H9 (cell line): ENCODE data around the gene SLC38A1. TPM values are rescaled to one million over a fixed set of nuclear protein-coding genes. Genes with fewer than 3 reads are reported as not detected.

Experiments
- DNase-seq: peaks from one replicate; pipeline ENCODE4 v3.0.0-alpha.2; 2017
- H2AFZ ChIP-seq: one replicate; pipeline ENCODE4 v1.6.1; 2013; ENCODE audit warnings: mild to moderate bottlenecking, low read length, control low read depth, moderate library complexity
- H2AK5ac ChIP-seq: 2 replicates; pipeline ENCODE4 v1.6.1; 2013; ENCODE audit warnings: low read length, control low read depth, mixed read lengths; ENCODE audit not compliant: insufficient read length
- H2BK120ac ChIP-seq: one replicate; pipeline ENCODE4 v1.6.1; 2013; ENCODE audit warnings: low read depth, mild to moderate bottlenecking, low read length, control low read depth, inconsistent platforms; ENCODE audit not compliant: poor library complexity, severe bottlenecking
- H2BK12ac ChIP-seq: 2 replicates; pipeline ENCODE4 v1.6.1; 2013; ENCODE audit warnings: low read length, control low read depth, mixed read lengths, low read depth; ENCODE audit not compliant: insufficient read length
- H2BK15ac ChIP-seq: 2 replicates; pipeline ENCODE4 v1.6.1; 2013; ENCODE audit warnings: low read depth, low read length, control low read depth
- H2BK20ac ChIP-seq: one replicate; pipeline ENCODE4 v1.6.1; 2013; ENCODE audit warnings: low read depth, mild to moderate bottlenecking, low read length, control low read depth, inconsistent platforms; ENCODE audit not compliant: poor library complexity, severe bottlenecking
- H2BK5ac ChIP-seq: 2 replicates; pipeline ENCODE4 v1.6.1; 2013; ENCODE audit warnings: low read length, control low read depth, mixed read lengths; ENCODE audit not compliant: insufficient read length
- H3K14ac ChIP-seq: 2 replicates; pipeline ENCODE4 v1.6.1; 2013; ENCODE audit warnings: low read length, control low read depth; ENCODE audit not compliant: insufficient read depth
- H3K18ac ChIP-seq: 2 replicates; pipeline ENCODE4 v1.6.1; 2013; ENCODE audit warnings: low read depth, mild to moderate bottlenecking, mixed read lengths, low read length, control low read depth; ENCODE audit not compliant: insufficient read length
- H3K23ac ChIP-seq: 2 replicates; pipeline ENCODE4 v1.6.1; 2013; ENCODE audit warnings: low read length, control low read depth, mixed read lengths, low read depth; ENCODE audit not compliant: insufficient read length
- H3K23me2 ChIP-seq: 2 replicates; pipeline ENCODE4 v1.6.1; 2013; ENCODE audit warnings: low read depth, mild to moderate bottlenecking, mixed read lengths, low read length, control low read depth; ENCODE audit not compliant: insufficient read length, poor library complexity, severe bottlenecking
- H3K27ac ChIP-seq: 2 replicates; pipeline ENCODE4 v1.5.1; 2013; ENCODE audit warnings: low read length, control low read depth, mixed read lengths, low read depth; ENCODE audit not compliant: insufficient read length
- H3K27me3 ChIP-seq: 2 replicates; pipeline ENCODE4 v1.6.1; 2013; ENCODE audit warnings: low read length, control low read depth, inconsistent platforms; ENCODE audit not compliant: insufficient read depth
- H3K4ac ChIP-seq: 2 replicates; pipeline ENCODE4 v1.6.1; 2013; ENCODE audit warnings: low read depth, mild to moderate bottlenecking, control low read depth, inconsistent platforms, low read length, moderate library complexity
- H3K4me1 ChIP-seq: 2 replicates; pipeline ENCODE4 v1.6.1; 2013; ENCODE audit warnings: low read length, control low read depth, inconsistent platforms; ENCODE audit not compliant: insufficient read depth
- H3K4me2 ChIP-seq: 2 replicates; pipeline ENCODE4 v1.6.1; 2013; ENCODE audit warnings: low read length, control low read depth, mixed read lengths; ENCODE audit not compliant: insufficient read length, insufficient read depth
- H3K56ac ChIP-seq: 2 replicates; pipeline ENCODE4 v1.6.1; 2013; ENCODE audit warnings: low read depth, mild to moderate bottlenecking, mixed read lengths, low read length, control low read depth; ENCODE audit not compliant: insufficient read length
- H3K79me1 ChIP-seq: 2 replicates; pipeline ENCODE4 v1.6.1; 2013; ENCODE audit warnings: low read depth, mild to moderate bottlenecking, moderate library complexity, low read length, control low read depth, inconsistent platforms; ENCODE audit not compliant: insufficient read depth, poor library complexity, severe bottlenecking
- H3K79me2 ChIP-seq: 2 replicates; pipeline ENCODE4 v1.6.1; 2013; ENCODE audit warnings: low read length, control low read depth, inconsistent platforms; ENCODE audit not compliant: insufficient read depth
- H3K9ac ChIP-seq: 2 replicates; pipeline ENCODE4 v1.6.1; 2013; ENCODE audit warnings: low read length, control low read depth, mixed read lengths; ENCODE audit not compliant: insufficient read length; ENCODE audit errors: extremely low read depth
- H3K9me3 ChIP-seq: one replicate; pipeline ENCODE4 v1.6.1; 2013; ENCODE audit warnings: low read depth, low read length, inconsistent platforms; ENCODE audit not compliant: control insufficient read depth
- H3T11ph ChIP-seq: one replicate; pipeline ENCODE4 v1.6.1; 2013; ENCODE audit warnings: mild to moderate bottlenecking, low read length, control low read depth, inconsistent platforms
- H4K20me1 ChIP-seq: one replicate; pipeline ENCODE4 v1.6.1; 2013; ENCODE audit not compliant: control insufficient read depth, insufficient read length, insufficient read depth
- H4K5ac ChIP-seq: 2 replicates; pipeline ENCODE4 v1.6.1; 2013; ENCODE audit warnings: low read depth, mild to moderate bottlenecking, mixed read lengths, low read length, control low read depth; ENCODE audit not compliant: insufficient read length
- H4K8ac ChIP-seq: replicated peaks from 2 replicates; pipeline ENCODE4 v1.6.1; 2013; ENCODE audit warnings: low read length, control low read depth, mixed read lengths, low read depth; ENCODE audit not compliant: insufficient read length
- H4K91ac ChIP-seq: 2 replicates; pipeline ENCODE4 v1.6.1; 2013; ENCODE audit warnings: low read depth, mild to moderate bottlenecking, moderate library complexity, mixed read lengths, low read length, control low read depth; ENCODE audit not compliant: insufficient read length
- H3K27ac Mint-ChIP-seq, 3 experiments: 2 replicates in 2 of 3; 3 replicates in 1 of 3; pipeline ENCODE4 v1.8.0; 2020 to 2021; ENCODE audit warnings: mixed read lengths in 3 of 3, mild to moderate bottlenecking in 1 of 3, moderate library complexity in 1 of 3
- H3K27me3 Mint-ChIP-seq: 2 replicates; pipeline ENCODE4 v1.8.0; 2021; ENCODE audit warnings: low read depth, mild to moderate bottlenecking, moderate library complexity, mixed read lengths
- H3K36me3 Mint-ChIP-seq, 3 experiments: 2 replicates in 2 of 3; 3 replicates in 1 of 3; pipeline ENCODE4 v1.8.0; 2020 to 2021; ENCODE audit warnings: low read depth in 3 of 3, mixed read lengths in 3 of 3; ENCODE audit not compliant: insufficient read depth in 1 of 3
- H3K4me1 Mint-ChIP-seq, 2 experiments: 2 replicates each; pipeline ENCODE4 v1.8.0; 2020; ENCODE audit warnings: mixed read lengths in 2 of 2
- H3K4me3 Mint-ChIP-seq, 2 experiments: 2 replicates in 1 of 2; 3 replicates in 1 of 2; pipeline ENCODE4 v1.8.0; 2020 to 2021; ENCODE audit warnings: mild to moderate bottlenecking in 2 of 2, mixed read lengths in 2 of 2, moderate library complexity in 1 of 2
- H3K9me3 Mint-ChIP-seq, 2 experiments: 2 replicates in 1 of 2; 3 replicates in 1 of 2; pipeline ENCODE4 v1.8.0; 2020; ENCODE audit warnings: mild to moderate bottlenecking in 2 of 2, mixed read lengths in 2 of 2, moderate library complexity in 1 of 2
- CTCF ChIP-seq: fragments of 200-600 bp; sonication (generic); conservative IDR thresholded peaks from 3 replicates; pipeline ENCODE4 v1.8.0; 2021; ENCODE audit warnings: antibody characterized with exemption, mild to moderate bottlenecking
- WGBS: extraction: QIAGEN DNeasy Blood & Tissue Kit; methylation state at CpG from one replicate; pipeline ENCODE4 v1.1.7; 2013; ENCODE audit warnings: missing lambda C conversion rate, low lambda C conversion rate, mixed read lengths; ENCODE audit not compliant: insufficient read length; ENCODE audit errors: extremely low coverage; 5-methylcytosine and 5-hydroxymethylcytosine counted together
- total RNA-seq: library from RNA; stranded (reverse); gene quantifications from 2 replicates; pipeline ENCODE4 v1.2.1, GENCODE V29; 2021

The SLC38A1 gene
- total RNA-seq, 1 experiment from 2014 or later: 216 TPM

- no peak for DNase-seq
- H4K5ac ChIP-seq: no peak overlapping the region
- H3K4me1 ChIP-seq: no peaks in the 10 kb centered on the region; the same call in 1 of the 2 replicates
- H2BK120ac ChIP-seq: no peak overlapping the region
- no peak overlapping the region for H3K9ac ChIP-seq
- H2AK5ac ChIP-seq: no peak overlapping the region
- H3K4me1 Mint-ChIP-seq: peaks cover 44 to 46% of the 10 kb centered on the region in 2 experiments
- no peak overlapping the region for H3K4me2 ChIP-seq
- peaks cover 2% of the 10 kb centered on the region; the same call in 1 of the 2 replicates for H3K79me2 ChIP-seq
- H3K23ac ChIP-seq: no peak overlapping the region
- H2AFZ ChIP-seq: no peak overlapping the region
- H3K27me3 Mint-ChIP-seq: no peaks in the 10 kb centered on the region
- H4K20me1 ChIP-seq: no peaks in the 10 kb centered on the region
- no peak overlapping the region for H3K27ac ChIP-seq
- no peak overlapping the region for H3K4ac ChIP-seq
- no peak overlapping the region for H3K56ac ChIP-seq
- H3K9me3 ChIP-seq: no peaks in the 10 kb centered on the region
- H3K23me2 ChIP-seq: no peaks in the 10 kb centered on the region
- peaks cover 53 to 90% (median 57%) of the 10 kb centered on the region in 3 experiments; a peak in 6 of 7 replicates for H3K36me3 Mint-ChIP-seq
- H3K27me3 ChIP-seq: no peaks in the 10 kb centered on the region
- no peak overlapping the region for H3K18ac ChIP-seq
- H2BK15ac ChIP-seq: no peak overlapping the region
- no peak overlapping the region for H2BK5ac ChIP-seq
- no peak overlapping the region for H4K8ac ChIP-seq
- H2BK20ac ChIP-seq: no peak overlapping the region
- H3K14ac ChIP-seq: no peak overlapping the region
- peak overlapping the region in 1 of 3 experiments; percentile 82; a peak in 2 of 7 replicates for H3K27ac Mint-ChIP-seq
- H3K79me1 ChIP-seq: peaks cover 6% of the 10 kb centered on the region
- no peaks in the 10 kb centered on the region for H3K9me3 Mint-ChIP-seq
- TF ChIP-seq CTCF: no peak
- no CpG with 5 or more reads among the region's 6 CpGs for WGBS
- H3K4me3 Mint-ChIP-seq: no peak overlapping the region
- no peak overlapping the region for H2BK12ac ChIP-seq
- no peak overlapping the region for H4K91ac ChIP-seq
- H3T11ph ChIP-seq: no peak overlapping the region
Observed at GRCh38 chr12:46217541-46218321, 51.1 kb downstream of the SLC38A1 start.
